Loucy (cell line): ENCODE data around the gene ASPHD2.

Experiments
- EZH2phosphoT487 ChIP-seq: fragments of 200-600 bp; IDR thresholded peaks from 2 replicates; pipeline ENCODE4 v1.6.1; 2018; ENCODE audit warnings: antibody characterized with exemption, mild to moderate bottlenecking, moderate library complexity, borderline replicate concordance
- TF ChIP-seq, protein P1 (sequence below): fragments of 200-600 bp; sonication (generic); conservative IDR thresholded peaks from 2 replicates; pipeline ENCODE4 v1.5.1; 2014; ENCODE audit warnings: mild to moderate bottlenecking, antibody characterized with exemption, low read length

DNA sequence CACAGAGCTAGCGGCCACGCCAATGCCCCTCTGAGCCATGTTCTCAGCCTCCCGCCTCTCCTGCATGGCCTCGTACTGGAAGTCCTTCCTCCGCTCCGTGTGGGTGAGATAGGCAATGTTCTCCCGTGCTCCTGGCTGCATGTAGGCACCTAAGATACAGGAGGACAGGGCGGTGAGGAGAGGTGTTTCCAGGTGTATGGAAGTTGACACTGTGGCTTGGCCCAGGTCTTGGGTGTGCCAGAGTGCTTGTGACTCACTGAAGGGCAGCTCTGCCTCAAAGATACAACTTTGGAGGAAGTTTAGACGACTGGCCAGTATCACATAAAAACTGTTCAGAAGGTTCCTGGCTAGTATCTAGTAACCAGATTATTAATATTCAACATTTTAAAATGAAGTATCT, 63.2 kb downstream of the ASPHD2 start:
- TF ChIP-seq, protein P1, sequence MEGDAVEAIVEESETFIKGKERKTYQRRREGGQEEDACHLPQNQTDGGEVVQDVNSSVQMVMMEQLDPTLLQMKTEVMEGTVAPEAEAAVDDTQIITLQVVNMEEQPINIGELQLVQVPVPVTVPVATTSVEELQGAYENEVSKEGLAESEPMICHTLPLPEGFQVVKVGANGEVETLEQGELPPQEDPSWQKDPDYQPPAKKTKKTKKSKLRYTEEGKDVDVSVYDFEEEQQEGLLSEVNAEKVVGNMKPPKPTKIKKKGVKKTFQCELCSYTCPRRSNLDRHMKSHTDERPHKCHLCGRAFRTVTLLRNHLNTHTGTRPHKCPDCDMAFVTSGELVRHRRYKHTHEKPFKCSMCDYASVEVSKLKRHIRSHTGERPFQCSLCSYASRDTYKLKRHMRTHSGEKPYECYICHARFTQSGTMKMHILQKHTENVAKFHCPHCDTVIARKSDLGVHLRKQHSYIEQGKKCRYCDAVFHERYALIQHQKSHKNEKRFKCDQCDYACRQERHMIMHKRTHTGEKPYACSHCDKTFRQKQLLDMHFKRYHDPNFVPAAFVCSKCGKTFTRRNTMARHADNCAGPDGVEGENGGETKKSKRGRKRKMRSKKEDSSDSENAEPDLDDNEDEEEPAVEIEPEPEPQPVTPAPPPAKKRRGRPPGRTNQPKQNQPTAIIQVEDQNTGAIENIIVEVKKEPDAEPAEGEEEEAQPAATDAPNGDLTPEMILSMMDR, result no peak
- TF ChIP-seq EZH2phosphoT487, result no peak
